A549 (cell line): ENCODE data around the gene SPINK8.

Experiments used
- CHD2 ChIP-seq: fragments of 150-350 bp; IDR thresholded peaks from 2 replicates; pipeline ENCODE4 v1.6.1; 2014; ENCODE audit warnings: low read length; ENCODE audit not compliant: partially characterized antibody
- CTCF ChIP-seq: fragments of >200 bp; sonication (Bioruptor Twin); formaldehyde crosslinking; IDR thresholded peaks from 3 replicates; pipeline ENCODE4 v1.5.1; 2016
- KDM5A ChIP-seq: fragments of 200-600 bp; sonication (generic); IDR thresholded peaks from 2 replicates; pipeline ENCODE4 v1.6.1; 2016; ENCODE audit warnings: antibody characterized with exemption, mild to moderate bottlenecking

GRCh38 chr3:48287034-48287433 lies 46.4 kb downstream of the SPINK8 start:
- TF ChIP-seq CHD2 (no peak), KDM5A (no peak), CTCF (no peak)
